Esophagus squamous epithelium (tissue), 4 donors: ENCODE measurements around the gene ZNF253.
"Not testable (repeated sequence)": the region's sequence is repeated elsewhere in the genome, so short reads cannot be mapped to it uniquely, and the experiment has no call there.

Experiments used
- POLR2A ChIP-seq, 4 donors: fragments of 450-650 bp; IDR thresholded peaks; one replicate each; pipeline ENCODE4 v1.6.1; 2017; ENCODE audit warnings: antibody characterized with exemption in 4 of 4, mild to moderate bottlenecking in 4 of 4, moderate library complexity in 3 of 4
- TF ChIP-seq, protein P1 (sequence below), 6 experiments: fragments of 450-650 bp in 4 of 6; fragments of 200-600 bp in 2 of 6; sonication (generic) in 2 of 6; IDR thresholded peaks; one replicate each; pipeline ENCODE4 v1.5.1; 2016 to 2019; ENCODE audit warnings: antibody characterized with exemption in 6 of 6, mild to moderate bottlenecking in 4 of 6, moderate library complexity in 4 of 6

GRCh38 chr19:19907551-19907950 lies 41.9 kb downstream of the ZNF253 start:
- TF ChIP-seq, protein P1, sequence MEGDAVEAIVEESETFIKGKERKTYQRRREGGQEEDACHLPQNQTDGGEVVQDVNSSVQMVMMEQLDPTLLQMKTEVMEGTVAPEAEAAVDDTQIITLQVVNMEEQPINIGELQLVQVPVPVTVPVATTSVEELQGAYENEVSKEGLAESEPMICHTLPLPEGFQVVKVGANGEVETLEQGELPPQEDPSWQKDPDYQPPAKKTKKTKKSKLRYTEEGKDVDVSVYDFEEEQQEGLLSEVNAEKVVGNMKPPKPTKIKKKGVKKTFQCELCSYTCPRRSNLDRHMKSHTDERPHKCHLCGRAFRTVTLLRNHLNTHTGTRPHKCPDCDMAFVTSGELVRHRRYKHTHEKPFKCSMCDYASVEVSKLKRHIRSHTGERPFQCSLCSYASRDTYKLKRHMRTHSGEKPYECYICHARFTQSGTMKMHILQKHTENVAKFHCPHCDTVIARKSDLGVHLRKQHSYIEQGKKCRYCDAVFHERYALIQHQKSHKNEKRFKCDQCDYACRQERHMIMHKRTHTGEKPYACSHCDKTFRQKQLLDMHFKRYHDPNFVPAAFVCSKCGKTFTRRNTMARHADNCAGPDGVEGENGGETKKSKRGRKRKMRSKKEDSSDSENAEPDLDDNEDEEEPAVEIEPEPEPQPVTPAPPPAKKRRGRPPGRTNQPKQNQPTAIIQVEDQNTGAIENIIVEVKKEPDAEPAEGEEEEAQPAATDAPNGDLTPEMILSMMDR (IDR thresholded peaks at IDR 0.05), result not testable (repeated sequence)
- not testable (repeated sequence) for TF ChIP-seq POLR2A (IDR thresholded peaks at IDR 0.05)
